ENCODE measurements around the gene AIRE. TPM values are rescaled to one million over a fixed set of nuclear protein-coding genes. Genes with fewer than 3 reads are reported as not detected.
"Not testable (repeated sequence)": the region's sequence is repeated elsewhere in the genome, so short reads cannot be mapped to it uniquely, and the experiment has no call there.

Gene AIRE
- 1 to 10 TPM in 2 of 6 donors, under 1 TPM in 4; 0.34 to 1.7 (median 0.77) TPM for polyA plus RNA-seq (ENCODE audit: low read depth in 6 of 6)

DNA sequence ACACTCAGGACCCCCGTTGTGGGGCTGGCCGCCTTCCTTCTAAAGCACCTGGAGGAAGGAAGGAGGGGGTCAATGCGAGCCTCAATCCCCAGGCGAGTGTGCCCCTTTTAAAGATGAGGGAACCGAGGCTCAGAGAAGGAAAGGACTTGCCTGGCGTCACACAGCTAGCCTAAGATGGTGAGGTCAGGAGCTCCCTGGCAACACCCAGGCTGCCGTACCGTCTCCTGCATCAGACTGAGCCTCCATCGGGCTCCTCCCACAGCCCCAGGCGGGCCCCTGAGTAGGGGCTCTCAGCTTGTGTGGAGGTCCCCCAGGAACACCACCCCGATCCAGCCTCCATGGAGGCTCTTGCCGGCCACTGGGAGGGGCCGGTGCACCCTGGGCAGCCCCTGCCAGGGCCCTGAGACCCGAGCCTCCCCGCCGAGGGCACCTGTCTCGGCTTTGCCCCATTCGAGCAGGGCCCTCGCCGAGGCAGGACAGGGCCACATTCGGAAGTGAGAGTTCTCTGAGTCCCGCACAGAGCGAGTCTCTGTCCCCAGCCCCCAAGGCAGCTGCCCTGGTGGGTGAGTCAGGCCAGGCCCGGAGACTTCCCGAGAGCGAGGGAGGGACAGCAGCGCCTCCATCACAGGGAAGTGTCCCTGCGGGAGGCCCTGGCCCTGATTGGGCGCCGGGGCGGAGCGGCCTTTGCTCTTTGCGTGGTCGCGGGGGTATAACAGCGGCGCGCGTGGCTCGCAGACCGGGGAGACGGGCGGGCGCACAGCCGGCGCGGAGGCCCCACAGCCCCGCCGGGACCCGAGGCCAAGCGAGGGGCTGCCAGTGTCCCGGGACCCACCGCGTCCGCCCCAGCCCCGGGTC lies at the start of gene AIRE:
TSS of gene AIRE (plus strand) at position 739 of the 855 bp plus-strand sequence. CDS start 131 bp downstream, outside the sequence.
- Mint-ChIP-seq H3K27ac (no peak within 1 kb of the TSS), H3K4me3 (no peak within 1 kb of the TSS), H3K36me3 (no peaks in the 10 kb centered on the region), H3K4me1 (peaks cover 7 to 17% (median 14%) of the 10 kb centered on the region in 3 donors), H3K9me3 (no peaks in the 10 kb centered on the region), H3K27me3 (peaks cover 0 to 17% (median 9%) of the 10 kb centered on the region in 3 donors)
- no peak for DNase-seq
- no peak for ATAC-seq (ENCODE audit: low read depth in 2 of 2)

DNA sequence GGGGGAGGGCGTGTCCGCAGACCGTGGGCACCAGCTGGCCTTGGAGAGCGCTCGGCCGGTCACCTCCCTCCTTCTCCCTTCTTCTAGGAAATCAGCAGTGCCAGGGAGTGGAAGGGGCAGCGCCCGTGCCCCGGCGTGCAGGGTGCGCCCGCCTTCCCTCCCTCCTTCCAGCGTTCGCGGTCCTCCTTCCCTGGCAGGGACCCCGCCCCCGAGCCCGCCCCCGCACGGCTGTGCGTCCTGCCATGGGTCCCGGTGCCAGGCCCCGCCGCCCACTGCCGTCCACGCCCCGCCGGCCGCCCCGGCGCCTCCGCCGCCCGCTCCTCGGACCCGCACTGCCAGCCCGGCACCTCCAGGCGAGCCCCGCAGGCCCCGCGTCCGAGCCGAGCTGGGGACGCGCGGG lies 45.3 kb upstream of the AIRE start:
- not testable (repeated sequence) for H3K4me1 Mint-ChIP-seq; H3K36me3 Mint-ChIP-seq; ATAC-seq (ENCODE audit: low read depth in 2 of 2); H3K4me3 Mint-ChIP-seq; H3K9me3 Mint-ChIP-seq; H3K27ac Mint-ChIP-seq; H3K27me3 Mint-ChIP-seq; DNase-seq

DNA sequence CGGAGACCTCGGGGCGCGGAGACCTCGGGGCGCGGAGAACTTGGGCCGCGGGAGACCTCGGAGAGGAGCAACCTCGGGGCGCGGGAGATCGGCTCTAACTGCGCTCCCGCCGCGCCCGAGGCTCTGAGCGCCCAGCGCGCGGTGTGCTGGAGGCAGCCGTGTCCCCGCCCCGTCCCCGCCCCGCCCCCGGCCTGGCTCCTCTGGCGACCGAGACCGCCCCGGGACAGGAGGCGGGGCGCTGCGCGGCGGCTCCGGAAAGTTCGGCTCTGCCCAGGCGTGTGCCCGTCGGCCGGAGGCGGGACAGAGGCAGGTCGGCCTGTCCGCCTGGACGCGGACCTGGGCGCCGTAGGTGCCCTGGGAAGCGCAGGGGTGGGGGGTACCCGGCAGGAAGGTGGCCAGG lies 44.8 kb upstream of the AIRE start, which contains the start of gene ICOSLG:
TSS of gene ICOSLG (minus strand) at position 102 of the 400 bp plus-strand sequence. CDS start 126 bp downstream, outside the sequence.
- H3K9me3 Mint-ChIP-seq, H3K27ac Mint-ChIP-seq, H3K4me3 Mint-ChIP-seq, H3K4me1 Mint-ChIP-seq, H3K36me3 Mint-ChIP-seq, DNase-seq, H3K27me3 Mint-ChIP-seq: not testable (repeated sequence)
- ATAC-seq (ENCODE audit: low read depth in 2 of 2), result peak; percentile 36 to 37

DNA sequence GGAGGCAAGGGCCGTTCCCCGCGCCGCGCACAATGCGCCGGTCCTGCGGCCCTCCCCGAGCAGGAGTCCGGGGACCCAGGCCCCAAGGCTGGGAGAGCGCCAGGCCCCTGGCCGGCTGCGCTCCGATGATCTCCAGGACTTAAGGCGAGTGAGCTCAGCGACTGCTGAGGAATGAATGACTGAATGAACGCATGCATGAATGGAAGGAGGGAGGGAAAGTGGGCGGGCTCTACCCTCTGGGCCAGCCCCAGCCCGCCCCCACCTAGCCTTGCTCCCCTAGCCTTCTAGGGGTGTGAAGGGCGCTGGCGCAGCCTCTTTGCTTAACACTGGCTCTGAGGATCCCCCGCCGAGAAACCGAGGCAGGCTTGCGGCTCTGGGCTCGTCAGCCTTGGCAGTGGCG lies 44.4 kb upstream of the AIRE start:
- DNase-seq, H3K36me3 Mint-ChIP-seq, H3K27ac Mint-ChIP-seq, H3K4me1 Mint-ChIP-seq, H3K4me3 Mint-ChIP-seq, H3K27me3 Mint-ChIP-seq, H3K9me3 Mint-ChIP-seq: not testable (repeated sequence)
- peak; percentile 41 to 43 for ATAC-seq (ENCODE audit: low read depth in 2 of 2)

DNA sequence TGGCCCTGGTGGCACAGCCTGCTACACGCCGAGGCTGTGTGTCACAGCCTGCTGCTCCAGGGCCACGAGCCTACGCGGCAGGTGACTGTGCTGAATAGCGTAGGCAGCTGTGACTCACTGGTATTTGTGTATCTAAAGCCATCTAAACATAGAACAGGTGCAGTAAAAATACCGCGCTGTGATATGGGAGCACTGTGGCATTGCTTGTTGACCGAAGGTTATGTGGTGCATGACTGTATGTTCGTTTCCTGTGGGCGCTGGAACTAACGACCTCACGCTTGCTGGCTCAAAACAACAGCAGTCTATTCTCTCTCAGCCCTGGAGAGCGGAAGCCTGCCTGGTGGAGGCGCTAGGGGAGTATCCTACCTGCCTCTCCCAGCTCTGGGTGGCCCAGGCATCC lies 41.7 kb upstream of the AIRE start:
- H3K27me3 Mint-ChIP-seq, H3K9me3 Mint-ChIP-seq, H3K4me3 Mint-ChIP-seq, H3K27ac Mint-ChIP-seq, DNase-seq, H3K36me3 Mint-ChIP-seq, H3K4me1 Mint-ChIP-seq: not testable (repeated sequence)
- ATAC-seq (ENCODE audit: low read depth in 2 of 2), result peak; percentile 54 to 56

DNA sequence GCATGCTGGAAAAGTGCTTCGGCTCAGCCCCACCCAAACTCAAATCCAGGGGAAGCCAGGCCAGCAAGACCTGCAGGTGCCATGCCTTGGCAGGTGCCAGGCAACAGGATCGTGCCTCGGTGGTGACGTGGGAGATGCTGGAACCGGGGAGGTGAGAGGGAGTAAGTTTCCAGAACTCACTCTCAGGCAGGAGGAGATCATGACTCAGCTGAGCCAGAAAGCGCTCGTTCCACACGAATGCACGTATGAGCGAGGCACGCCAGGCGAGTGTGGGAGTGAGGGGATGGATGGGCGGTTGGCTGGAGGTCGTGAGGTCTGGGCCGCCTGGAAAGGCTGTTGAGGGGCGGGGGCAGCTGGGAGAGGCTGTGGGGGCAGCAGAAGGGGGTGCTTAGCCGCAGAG lies 37.8 kb upstream of the AIRE start:
- H3K27me3 Mint-ChIP-seq; H3K27ac Mint-ChIP-seq; H3K9me3 Mint-ChIP-seq; ATAC-seq (ENCODE audit: low read depth in 2 of 2); H3K4me3 Mint-ChIP-seq; H3K4me1 Mint-ChIP-seq; H3K36me3 Mint-ChIP-seq; DNase-seq: not testable (repeated sequence)

DNA sequence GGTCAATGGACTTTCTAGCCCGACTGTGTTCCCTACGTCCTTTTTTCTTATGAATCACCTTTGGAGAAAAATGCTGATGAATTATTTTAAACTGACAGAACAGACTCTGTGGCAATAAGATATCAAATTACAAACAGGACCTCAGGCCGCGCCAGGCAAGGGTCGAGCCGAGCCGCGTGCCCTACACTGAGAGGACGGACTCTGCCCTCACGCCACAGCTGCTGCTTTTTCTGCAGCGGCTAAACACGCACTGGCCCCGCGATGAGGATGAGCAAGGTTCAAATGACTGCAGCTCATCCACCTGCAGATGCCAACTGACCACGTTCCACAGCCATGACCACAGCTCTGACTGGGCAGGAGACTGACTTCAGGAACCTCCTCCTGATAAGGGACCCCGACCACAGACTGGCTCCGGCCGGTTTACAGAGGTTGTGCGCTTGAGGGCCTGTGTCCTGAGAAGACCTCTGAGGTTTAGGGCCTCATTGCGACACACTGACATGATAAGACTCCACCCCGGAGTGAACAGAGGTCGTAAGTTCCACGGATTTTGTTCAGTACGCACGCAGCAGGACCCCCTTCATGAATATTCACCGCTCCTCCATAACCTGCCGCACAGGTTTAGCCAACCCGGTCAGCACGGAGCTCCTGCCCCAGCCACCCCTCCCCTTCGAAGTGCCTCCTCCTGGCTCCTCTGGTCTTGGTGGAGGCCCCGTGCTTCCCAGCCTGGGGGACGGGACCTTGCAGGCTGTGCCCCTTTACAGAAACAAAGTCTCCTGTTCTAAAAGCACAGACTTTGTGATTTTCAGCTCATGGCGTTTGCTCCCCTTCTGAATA lies 36.3 kb upstream of the AIRE start:
- not testable (repeated sequence) for H3K4me3 Mint-ChIP-seq, H3K4me1 Mint-ChIP-seq, H3K9me3 Mint-ChIP-seq

DNA sequence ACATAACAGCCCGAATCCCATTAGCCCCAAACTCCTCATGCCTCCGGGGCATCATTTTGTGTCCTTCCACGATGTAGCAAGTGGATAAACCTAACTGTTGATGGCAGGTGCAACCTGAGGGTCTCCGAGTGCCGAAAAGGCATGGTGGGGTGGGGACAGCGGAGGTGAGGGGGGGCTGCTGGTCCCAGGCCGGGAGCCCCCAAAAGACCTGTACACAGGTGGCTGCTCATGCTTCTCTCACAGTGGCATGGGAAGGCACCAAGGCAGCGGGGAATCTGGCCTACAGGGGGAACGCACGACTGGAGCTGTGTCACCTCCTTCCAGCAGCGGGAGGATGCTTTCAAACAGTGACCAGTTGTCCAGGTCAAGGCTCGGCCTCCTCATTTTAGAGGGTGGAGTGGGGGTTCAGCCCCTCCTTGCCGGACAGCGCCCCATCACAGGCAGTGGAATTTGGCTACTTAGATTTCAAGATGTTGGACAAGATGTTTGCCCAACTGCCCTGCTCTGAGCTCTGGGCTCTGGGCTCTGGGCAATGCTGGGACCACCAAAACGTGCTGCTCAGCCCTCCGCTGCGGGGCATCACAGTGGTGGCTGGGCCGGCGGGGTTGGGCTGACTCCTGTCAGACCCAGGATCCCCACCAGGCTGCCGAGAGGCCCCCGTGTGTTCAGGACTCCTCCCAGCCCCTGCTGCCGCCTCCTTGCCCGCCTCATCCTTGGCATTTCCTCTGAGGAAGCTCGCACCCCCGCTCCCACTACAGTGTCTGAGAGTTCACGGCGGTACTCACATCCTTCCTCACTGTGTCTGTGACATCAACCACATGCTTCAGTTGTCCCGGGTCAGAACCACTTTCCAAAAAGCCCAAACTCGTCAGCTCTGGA lies 31.6 kb upstream of the AIRE start:
- Mint-ChIP-seq H3K27ac (peak overlapping the region in 3 of 6 donors; percentile 24 to 86 (median 70)), H3K27me3 (no peaks in the 10 kb centered on the region), H3K36me3 (no peaks in the 10 kb centered on the region), H3K9me3 (no peaks in the 10 kb centered on the region), H3K4me1 (peaks cover 3 to 9% (median 5%) of the 10 kb centered on the region in 3 donors), H3K4me3 (no peak overlapping the region)
- ATAC-seq (ENCODE audit: low read depth in 2 of 2) (peak; percentile 32 to 35), DNase-seq (no peak)

More for the DNA sequence above, 36.3 kb upstream of the AIRE start:
- H3K27ac Mint-ChIP-seq; ATAC-seq (ENCODE audit: low read depth in 2 of 2); H3K36me3 Mint-ChIP-seq; DNase-seq; H3K27me3 Mint-ChIP-seq: not testable (repeated sequence)

DNA sequence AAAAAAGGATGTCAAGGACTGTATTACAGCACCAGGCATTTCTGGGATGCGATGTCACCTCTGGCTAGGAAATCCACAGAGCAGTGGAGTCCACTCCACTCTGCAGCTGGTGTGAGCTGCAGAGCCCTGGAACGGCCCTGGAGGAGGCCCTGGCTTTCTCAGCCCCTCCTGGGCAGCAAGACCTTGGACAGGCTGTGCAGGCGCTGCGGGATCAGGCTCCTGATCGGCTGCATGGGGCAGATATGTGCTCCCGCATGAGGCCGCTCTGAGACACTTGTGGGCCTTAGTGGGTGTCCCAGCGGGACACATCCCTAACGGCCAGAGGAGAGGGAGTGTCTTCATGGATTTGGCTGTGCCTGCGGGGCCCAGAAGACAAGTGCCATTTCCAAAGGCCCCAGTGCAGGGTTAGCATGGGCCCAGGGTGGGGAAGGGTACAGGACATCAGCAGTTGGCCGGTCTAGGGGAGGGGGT lies 30.1 kb upstream of the AIRE start:
- Mint-ChIP-seq H3K4me1 (peaks cover 3 to 9% (median 5%) of the 10 kb centered on the region in 3 donors), H3K4me3 (peak overlapping the region in 1 of 8 donors; percentile 22), H3K36me3 (no peaks in the 10 kb centered on the region), H3K27me3 (no peaks in the 10 kb centered on the region), H3K27ac (no peak overlapping the region), H3K9me3 (no peaks in the 10 kb centered on the region)
- DNase-seq (no peak), ATAC-seq (ENCODE audit: low read depth in 2 of 2) (no peak)

DNA sequence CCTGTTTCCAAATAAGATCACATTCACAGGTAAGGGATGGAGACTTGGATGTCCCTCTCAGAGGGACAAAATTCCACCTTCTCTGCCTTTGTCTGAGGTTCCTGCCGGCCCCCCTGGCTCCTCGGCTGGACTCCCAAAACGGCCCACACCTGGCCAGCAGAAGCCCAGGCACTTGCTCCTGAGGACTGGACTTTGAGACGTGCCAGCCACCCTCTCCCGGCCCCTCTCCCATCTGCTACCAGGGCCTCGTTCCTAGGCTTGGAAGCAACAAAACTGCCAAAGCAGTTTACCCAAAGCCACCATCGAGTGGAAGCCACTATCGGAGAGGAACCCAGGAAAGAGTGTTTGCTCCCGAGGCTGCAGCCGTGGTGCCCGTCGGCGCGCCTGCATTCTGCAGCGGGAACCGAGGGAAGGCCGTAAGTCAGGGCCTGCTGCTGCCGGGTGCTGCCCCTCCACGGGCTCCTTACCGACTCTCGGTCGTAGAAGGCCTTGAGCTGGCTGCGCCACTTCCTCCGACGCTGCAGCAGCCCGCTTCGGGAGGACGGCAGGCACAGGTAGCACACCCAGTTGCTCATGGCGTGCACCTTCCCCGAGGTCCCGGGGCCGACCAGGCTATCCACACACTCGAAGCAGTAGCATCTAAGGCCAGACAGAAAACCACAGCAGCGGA lies 27.5 kb upstream of the AIRE start:
- Mint-ChIP-seq H3K4me3 (no peak overlapping the region), H3K27me3 (no peaks in the 10 kb centered on the region), H3K27ac (peak overlapping the region in 4 of 6 donors; percentile 26 to 49 (median 43)), H3K36me3 (no peaks in the 10 kb centered on the region), H3K4me1 (peaks cover 3 to 9% (median 5%) of the 10 kb centered on the region in 3 donors), H3K9me3 (no peaks in the 10 kb centered on the region)
- DNase-seq, result no peak
- ATAC-seq (ENCODE audit: low read depth in 2 of 2), result no peak

DNA sequence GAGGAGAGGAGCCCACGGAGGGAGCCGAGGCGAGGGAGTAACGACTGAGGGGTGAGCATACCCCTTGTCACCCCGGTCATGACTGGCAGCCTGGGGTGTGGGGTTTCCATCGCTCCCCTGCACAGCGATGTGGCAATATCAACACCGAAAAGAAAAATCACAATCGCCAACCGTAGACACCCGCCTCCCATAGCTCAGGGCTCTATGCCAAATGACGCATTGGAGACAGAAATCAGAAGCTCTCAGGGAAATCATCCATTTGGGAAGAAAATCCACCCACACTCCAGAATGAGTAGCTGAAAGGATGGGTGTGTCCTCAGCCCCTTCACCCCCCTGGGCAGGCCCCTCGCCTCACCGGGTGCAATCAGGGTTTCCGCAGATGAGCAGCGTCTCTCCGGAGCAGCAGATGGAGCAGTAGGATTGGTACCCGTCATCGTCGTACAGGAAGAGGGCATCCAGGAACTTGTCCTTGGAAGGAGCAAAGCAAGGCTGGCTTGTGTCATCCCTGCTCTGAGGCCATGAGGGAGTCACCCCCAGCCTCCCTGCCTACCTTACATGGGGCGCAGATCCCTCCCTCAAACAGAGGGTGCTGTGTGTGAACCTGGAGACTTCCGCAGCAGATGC lies 26.5 kb upstream of the AIRE start:
- H3K9me3 Mint-ChIP-seq, result no peaks in the 10 kb centered on the region
- peak overlapping the region in 3 of 6 donors; percentile 56 to 84 (median 66) for H3K27ac Mint-ChIP-seq
- no peaks in the 10 kb centered on the region for H3K27me3 Mint-ChIP-seq
- no peak for DNase-seq
- no peak overlapping the region for H3K4me3 Mint-ChIP-seq
- ATAC-seq (ENCODE audit: low read depth in 2 of 2), result no peak
- H3K36me3 Mint-ChIP-seq, result no peaks in the 10 kb centered on the region
- peaks cover 0 to 3% (median 3%) of the 10 kb centered on the region in 3 donors for H3K4me1 Mint-ChIP-seq

DNA sequence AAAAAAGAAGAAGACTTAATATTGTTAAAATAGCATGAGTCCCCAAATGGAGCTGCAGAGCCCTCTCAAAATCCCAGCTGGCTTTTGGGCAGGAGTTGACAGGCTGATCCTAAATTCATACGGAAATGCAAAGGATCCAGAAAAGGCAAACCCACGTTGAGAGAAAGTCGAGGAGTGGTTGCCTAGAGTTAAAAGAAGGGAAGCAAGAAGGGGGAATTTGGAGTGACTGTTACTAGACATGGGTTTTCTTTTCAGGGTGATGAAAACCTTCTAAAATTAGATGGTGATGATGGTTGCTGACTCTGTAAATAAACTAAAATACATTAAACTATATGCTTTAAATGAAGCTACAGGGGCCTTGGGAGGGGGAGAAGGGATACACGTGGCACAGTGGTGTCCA lies 25.6 kb upstream of the AIRE start:
- Mint-ChIP-seq H3K4me1 (no peaks in the 10 kb centered on the region), H3K27me3 (no peaks in the 10 kb centered on the region), H3K4me3 (no peak overlapping the region), H3K27ac (peak overlapping the region in 2 of 6 donors; percentile 63 to 64), H3K36me3 (no peaks in the 10 kb centered on the region), H3K9me3 (no peaks in the 10 kb centered on the region)
- ATAC-seq (ENCODE audit: low read depth in 2 of 2) (no peak), DNase-seq (no peak)

Measured in naive B cell (primary cell).